Endometrial microvascular endothelial cells (primary cell): ENCODE measurements around the gene CLPSL2. TPM values are rescaled to one million over a fixed set of nuclear protein-coding genes. Genes with fewer than 3 reads are reported as not detected.
"Not testable (repeated sequence)": the region's sequence is repeated elsewhere in the genome, so short reads cannot be mapped to it uniquely, and the experiment has no call there.

ENCODE experiments used
- in situ Hi-C: cut with HindIII; loops from 2 replicates; pipeline ENCODE4 v1.10.0; 2017; ENCODE audit warnings: low sequenced_read_pairs, low pct_unique_long_range_greater_than_20kb; ENCODE audit errors: inconsistent ontology term
- total RNA-seq: library from RNA; depleted of rRNA; stranded (reverse); fragments of >200 nt; gene quantifications from one replicate; pipeline ENCODE4 v1.2.3, GENCODE V29; 2015; ENCODE audit errors: inconsistent ontology term

The CLPSL2 gene
- total RNA-seq, result not detected

GRCh38 chr6:35776364-35777215, at the start of gene CLPSL2:
Gene CLPSL2, plus strand, starts transcription at chr6:35776598. Its CDS starts 21 bp downstream, at chr6:35776619.
- in situ Hi-C loops, result no loop called here

GRCh38 chr6:35727231-35727934, 49.0 kb upstream of the CLPSL2 start:
- in situ Hi-C loops, result no loop called here

GRCh38 chr6:35727935-35728682, 48.3 kb upstream of the CLPSL2 start:
- in situ Hi-C loops, result no loop called here

- in situ Hi-C loops, result no loop called here
Measured at GRCh38 chr6:35728683-35729678, 47.4 kb upstream of the CLPSL2 start.

GRCh38 chr6:35729722-35730121, 46.7 kb upstream of the CLPSL2 start:
- in situ Hi-C loops, result no loop called here

- in situ Hi-C loops, result no loop called here
Measured at GRCh38 chr6:35730745-35731413, 45.5 kb upstream of the CLPSL2 start.

GRCh38 chr6:35731414-35731735, 45.0 kb upstream of the CLPSL2 start:
- in situ Hi-C loops, result no loop called here

GRCh38 chr6:35731736-35732532, 44.5 kb upstream of the CLPSL2 start:
- in situ Hi-C loops, result no loop called here

GRCh38 chr6:35733633-35734032, 42.8 kb upstream of the CLPSL2 start:
- in situ Hi-C loops, result no loop called here

- in situ Hi-C loops, result not testable (repeated sequence)
Measured at GRCh38 chr6:35734319-35734718, 42.1 kb upstream of the CLPSL2 start.

GRCh38 chr6:35735452-35735851, 40.9 kb upstream of the CLPSL2 start:
- in situ Hi-C loops, result no loop called here

- in situ Hi-C loops, result no loop called here
Measured at GRCh38 chr6:35736253-35736894, 40.0 kb upstream of the CLPSL2 start.

GRCh38 chr6:35736982-35737412, 39.4 kb upstream of the CLPSL2 start, which contains the start of gene ARMC12:
Gene ARMC12, plus strand, starts transcription at chr6:35737032. Its CDS starts 77 bp downstream, at chr6:35737109.
- in situ Hi-C loops, result no loop called here

- in situ Hi-C loops, result no loop called here
Measured at GRCh38 chr6:35737413-35738211, 38.8 kb upstream of the CLPSL2 start.

GRCh38 chr6:35739645-35740524, 36.5 kb upstream of the CLPSL2 start:
- in situ Hi-C loops, result no loop called here
